GM12891 (cell line): ENCODE measurements around the gene EFNA3.

Source experiments
- POLR2A ChIP-seq: IDR thresholded peaks from 2 replicates; pipeline ENCODE4 v1.6.1; 2011; ENCODE audit warnings: low read depth, low read length, control low read depth
- POLR2AphosphoS5 ChIP-seq: IDR thresholded peaks from 2 replicates; pipeline ENCODE4 v1.6.1; 2011; ENCODE audit warnings: low read depth, low read length, control low read depth
- SPI1 ChIP-seq: IDR thresholded peaks from 2 replicates; pipeline ENCODE4 v1.6.1; 2011; ENCODE audit warnings: low read depth, low read length, control low read depth

DNA sequence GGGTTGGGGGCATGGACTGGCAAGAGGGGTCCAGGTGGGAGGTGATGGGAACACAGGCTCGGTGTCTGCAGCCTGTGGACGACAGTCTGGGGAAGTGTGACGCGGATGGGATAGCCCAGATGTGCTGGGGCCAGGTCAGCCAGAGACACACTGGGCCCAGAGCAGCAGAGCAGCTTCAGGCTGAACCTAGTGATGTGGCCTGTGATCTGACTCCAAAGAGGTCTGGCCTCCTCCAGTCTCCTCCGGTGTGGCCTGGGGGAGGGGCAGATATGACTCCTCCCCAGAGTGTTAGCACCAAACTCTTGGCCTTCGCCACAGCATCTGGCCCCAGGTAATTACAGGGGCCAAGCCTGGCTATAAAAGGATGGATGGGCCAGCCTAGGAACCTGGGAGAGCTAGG is 13.5 kb downstream of the EFNA3 start:
- no peak for TF ChIP-seq POLR2A
- TF ChIP-seq POLR2AphosphoS5: no peak
- TF ChIP-seq SPI1: no peak
